Gastrocnemius medialis (tissue), 4 donors: ENCODE results near the gene DENND4C.

ENCODE experiments used
- POLR2A ChIP-seq, 2 donors: fragments of 450-650 bp; IDR thresholded peaks; one replicate each; pipeline ENCODE4 v1.6.1; 2017; ENCODE audit warnings: antibody characterized with exemption in 2 of 2, mild to moderate bottlenecking in 2 of 2, moderate library complexity in 2 of 2
- TF ChIP-seq, protein P1 (sequence below), 5 experiments: fragments of 450-650 bp in 3 of 5; fragments of 200-600 bp in 2 of 5; sonication (generic) in 2 of 5; IDR thresholded peaks in 4 of 5; conservative IDR thresholded peaks in 1 of 5; 1 replicate in 4 of 5; 2 replicates in 1 of 5; pipeline ENCODE4 v1.5.1; 2016 to 2019; ENCODE audit warnings: antibody characterized with exemption in 5 of 5, mild to moderate bottlenecking in 3 of 5, moderate library complexity in 3 of 5

DNA sequence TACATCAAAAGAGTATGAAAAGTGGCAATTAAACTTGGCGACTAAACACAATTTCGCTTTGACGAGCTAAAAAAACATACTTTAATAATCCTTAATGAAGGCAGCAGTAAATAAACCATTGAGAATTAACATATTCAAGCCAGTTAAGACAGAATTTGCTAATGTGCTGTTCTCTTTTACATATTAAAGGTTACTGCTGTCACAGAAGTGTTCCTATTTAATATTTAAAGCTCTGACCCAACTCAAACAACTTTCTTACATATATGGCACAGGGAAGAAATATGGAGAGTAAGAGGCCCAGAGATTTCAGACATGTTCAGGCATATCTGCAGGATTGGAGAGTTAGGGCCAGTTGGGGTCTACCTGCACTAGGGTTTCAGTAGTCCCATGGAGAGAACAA is 16.7 kb upstream of the DENND4C start:
- TF ChIP-seq, protein P1, sequence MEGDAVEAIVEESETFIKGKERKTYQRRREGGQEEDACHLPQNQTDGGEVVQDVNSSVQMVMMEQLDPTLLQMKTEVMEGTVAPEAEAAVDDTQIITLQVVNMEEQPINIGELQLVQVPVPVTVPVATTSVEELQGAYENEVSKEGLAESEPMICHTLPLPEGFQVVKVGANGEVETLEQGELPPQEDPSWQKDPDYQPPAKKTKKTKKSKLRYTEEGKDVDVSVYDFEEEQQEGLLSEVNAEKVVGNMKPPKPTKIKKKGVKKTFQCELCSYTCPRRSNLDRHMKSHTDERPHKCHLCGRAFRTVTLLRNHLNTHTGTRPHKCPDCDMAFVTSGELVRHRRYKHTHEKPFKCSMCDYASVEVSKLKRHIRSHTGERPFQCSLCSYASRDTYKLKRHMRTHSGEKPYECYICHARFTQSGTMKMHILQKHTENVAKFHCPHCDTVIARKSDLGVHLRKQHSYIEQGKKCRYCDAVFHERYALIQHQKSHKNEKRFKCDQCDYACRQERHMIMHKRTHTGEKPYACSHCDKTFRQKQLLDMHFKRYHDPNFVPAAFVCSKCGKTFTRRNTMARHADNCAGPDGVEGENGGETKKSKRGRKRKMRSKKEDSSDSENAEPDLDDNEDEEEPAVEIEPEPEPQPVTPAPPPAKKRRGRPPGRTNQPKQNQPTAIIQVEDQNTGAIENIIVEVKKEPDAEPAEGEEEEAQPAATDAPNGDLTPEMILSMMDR (IDR thresholded peaks at IDR 0.05 in 4 of 5, conservative IDR thresholded peaks at IDR 0.05 in 1 of 5), result no peak
- no peak for TF ChIP-seq POLR2A (IDR thresholded peaks at IDR 0.05)
